Rectal smooth muscle tissue (tissue), 1 donor: ENCODE results near the gene PALM.

Experiments used
- H3K27ac ChIP-seq: one replicate; pipeline ENCODE4 v1.7.0; 2013; ENCODE audit warnings: low read depth, low read length, inconsistent platforms
- H3K27me3 ChIP-seq: one replicate; pipeline ENCODE4 v1.7.0; 2013; ENCODE audit warnings: low read length; ENCODE audit not compliant: control insufficient read depth, insufficient read depth
- H3K36me3 ChIP-seq: one replicate; pipeline ENCODE4 v1.7.0; 2013; ENCODE audit warnings: low read length; ENCODE audit not compliant: control insufficient read depth, insufficient read depth
- H3K4me1 ChIP-seq: one replicate; pipeline ENCODE4 v1.7.0; 2013; ENCODE audit warnings: low read length; ENCODE audit not compliant: control insufficient read depth, insufficient read depth
- H3K4me3 ChIP-seq: one replicate; pipeline ENCODE4 v1.7.0; 2013; ENCODE audit warnings: low read length
- H3K9ac ChIP-seq: one replicate; pipeline ENCODE4 v1.7.0; 2013; ENCODE audit warnings: low read length

PALM gene

DNA sequence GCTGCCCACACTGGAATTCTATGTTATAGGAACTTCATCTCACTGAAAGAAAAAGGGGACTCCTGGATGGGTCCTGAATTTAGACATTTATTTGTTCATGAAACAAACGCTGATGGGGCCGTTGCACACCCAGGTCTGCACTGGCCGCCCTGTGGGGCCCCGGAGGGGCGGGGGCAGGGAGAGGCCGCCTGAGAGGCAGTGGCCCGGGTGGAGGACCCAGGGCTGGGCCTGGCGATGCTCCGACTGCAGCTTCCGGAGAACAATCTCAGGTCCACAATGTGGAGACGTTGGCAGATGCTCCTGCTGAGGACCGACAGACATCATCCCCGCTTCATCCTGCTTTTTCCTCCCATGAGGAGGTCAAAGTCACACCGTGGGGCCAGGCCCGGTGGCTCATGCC is 72.2 kb downstream of the PALM start:
- Histone ChIP-seq H3K4me1 (no peaks in the 10 kb centered on the region), H3K36me3 (no peaks in the 10 kb centered on the region), H3K27ac (no peak overlapping the region), H3K27me3 (no peaks in the 10 kb centered on the region), H3K4me3 (no peak overlapping the region), H3K9ac (no peak overlapping the region)

DNA sequence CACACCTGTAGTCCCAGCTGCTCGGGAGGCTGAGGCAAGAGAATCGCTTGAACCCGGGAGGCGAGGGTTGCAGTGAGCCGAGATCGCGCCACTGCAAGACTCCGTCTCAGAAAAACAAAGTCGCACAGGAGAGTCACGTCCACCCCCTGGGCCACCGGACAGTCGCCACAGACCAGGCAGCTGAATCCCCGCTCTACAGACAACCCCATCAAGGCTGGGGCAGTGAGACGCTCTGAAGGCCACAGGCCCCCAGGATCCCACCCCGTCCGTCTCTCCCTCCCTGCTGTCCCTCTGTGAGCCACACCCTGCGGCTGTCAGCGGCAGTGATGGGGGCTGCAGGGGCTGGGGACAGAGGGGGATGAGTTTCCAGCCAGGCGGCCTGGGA is 73.1 kb downstream of the PALM start:
- Histone ChIP-seq H3K27ac (no peak overlapping the region), H3K36me3 (no peaks in the 10 kb centered on the region), H3K4me1 (no peaks in the 10 kb centered on the region), H3K4me3 (no peak overlapping the region), H3K9ac (no peak overlapping the region), H3K27me3 (no peaks in the 10 kb centered on the region)

DNA sequence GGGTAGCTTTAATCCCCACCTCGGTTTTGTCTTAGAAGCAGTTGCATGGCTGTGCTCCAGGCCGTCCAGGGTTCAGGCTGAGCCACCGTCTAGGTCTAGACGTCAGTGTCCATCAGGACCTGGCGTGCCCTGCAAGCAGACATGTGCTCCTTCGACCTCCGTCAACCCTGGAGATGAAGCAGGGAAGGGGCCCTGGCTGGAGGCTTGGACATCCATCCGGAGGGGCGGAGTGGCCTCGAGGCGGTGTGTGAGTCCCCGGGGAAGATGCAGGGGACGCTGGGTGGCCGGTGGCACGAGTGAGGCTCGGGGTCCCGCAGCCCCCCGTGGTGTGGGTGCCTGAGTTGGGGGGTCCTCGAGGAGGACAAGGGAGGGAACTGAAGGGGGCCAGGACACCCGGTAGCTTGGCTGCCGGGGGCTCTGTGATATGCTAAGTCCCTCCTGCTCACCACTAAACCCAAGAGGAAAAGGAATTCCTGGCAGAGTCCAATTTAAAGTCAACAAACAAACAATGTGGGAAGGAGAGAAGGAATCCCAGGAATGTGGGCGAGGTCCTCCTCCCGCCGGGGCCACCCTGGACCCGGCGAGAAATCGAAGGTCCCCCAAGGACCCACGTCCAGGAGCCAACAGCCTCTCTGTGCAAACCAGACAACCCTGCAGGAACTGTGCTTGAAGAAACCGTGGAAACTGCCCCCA is 73.6 kb downstream of the PALM start:
- Histone ChIP-seq H3K4me1 (no peaks in the 10 kb centered on the region), H3K27me3 (no peaks in the 10 kb centered on the region), H3K27ac (no peak overlapping the region), H3K9ac (no peak overlapping the region), H3K4me3 (no peak overlapping the region), H3K36me3 (no peaks in the 10 kb centered on the region)

DNA sequence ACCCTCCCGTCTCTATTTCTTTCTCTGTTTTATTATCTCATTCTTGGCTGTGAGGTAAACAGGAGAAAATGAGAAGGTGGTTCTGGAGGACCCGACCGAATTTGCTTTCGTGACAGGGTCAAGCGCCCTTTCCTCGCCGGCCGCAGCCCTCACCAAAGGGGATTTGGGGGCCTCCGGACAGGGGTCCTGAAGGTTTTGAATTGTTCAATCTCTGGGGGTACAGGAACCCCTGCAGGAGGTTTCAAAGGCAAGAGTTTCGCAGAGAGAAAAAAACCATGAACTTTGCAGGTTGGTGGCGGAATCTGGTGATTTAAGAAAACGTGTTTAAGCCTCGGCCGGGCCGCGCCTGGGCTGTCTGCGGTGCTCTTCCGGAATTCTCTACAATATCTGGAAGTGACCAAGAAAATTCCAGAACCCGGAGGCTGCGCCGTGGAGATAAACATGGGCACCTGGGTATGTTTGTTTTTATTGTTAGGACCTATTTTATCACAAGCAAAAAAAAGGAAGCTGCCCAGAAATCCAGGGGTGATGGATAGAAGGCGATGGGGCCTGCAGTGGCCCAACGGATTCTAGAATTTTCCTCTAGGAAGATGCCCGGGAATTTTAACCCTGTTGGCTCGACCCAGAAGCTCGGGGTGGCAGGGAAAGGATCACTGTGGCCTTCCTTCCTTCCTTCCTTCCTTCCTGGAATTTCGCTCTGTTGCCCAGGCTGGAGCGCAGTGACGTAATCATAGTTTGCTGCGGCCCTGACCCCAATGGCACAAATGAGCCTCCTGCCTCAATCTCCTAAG is 74.3 kb downstream of the PALM start:
- Histone ChIP-seq H3K27me3 (no peaks in the 10 kb centered on the region), H3K4me3 (no peak overlapping the region), H3K4me1 (no peaks in the 10 kb centered on the region), H3K27ac (no peak overlapping the region), H3K36me3 (no peaks in the 10 kb centered on the region), H3K9ac (no peak overlapping the region)

DNA sequence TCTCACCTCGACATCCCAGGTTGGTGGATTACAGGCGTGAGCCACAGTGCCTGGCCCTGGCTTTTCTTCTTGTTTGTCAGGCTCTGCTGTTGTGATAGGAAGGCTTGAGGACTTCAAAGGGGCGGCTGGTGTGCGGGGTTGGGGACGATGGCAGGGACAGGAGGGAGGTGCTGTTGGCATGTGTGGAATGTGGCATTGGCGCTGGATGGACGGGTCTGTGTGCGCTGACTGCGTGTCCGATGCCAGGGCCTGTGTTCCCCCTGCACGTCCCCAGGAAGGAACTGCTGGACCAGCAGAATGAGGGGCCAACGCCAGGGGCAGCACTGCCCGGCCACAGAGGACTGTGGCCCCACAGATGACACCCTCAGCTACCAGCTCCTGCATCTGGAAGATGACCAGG is 75.8 kb downstream of the PALM start:
- Histone ChIP-seq H3K4me3 (no peak overlapping the region), H3K4me1 (no peaks in the 10 kb centered on the region), H3K27me3 (no peaks in the 10 kb centered on the region), H3K27ac (no peak overlapping the region), H3K36me3 (no peaks in the 10 kb centered on the region), H3K9ac (no peak overlapping the region)

DNA sequence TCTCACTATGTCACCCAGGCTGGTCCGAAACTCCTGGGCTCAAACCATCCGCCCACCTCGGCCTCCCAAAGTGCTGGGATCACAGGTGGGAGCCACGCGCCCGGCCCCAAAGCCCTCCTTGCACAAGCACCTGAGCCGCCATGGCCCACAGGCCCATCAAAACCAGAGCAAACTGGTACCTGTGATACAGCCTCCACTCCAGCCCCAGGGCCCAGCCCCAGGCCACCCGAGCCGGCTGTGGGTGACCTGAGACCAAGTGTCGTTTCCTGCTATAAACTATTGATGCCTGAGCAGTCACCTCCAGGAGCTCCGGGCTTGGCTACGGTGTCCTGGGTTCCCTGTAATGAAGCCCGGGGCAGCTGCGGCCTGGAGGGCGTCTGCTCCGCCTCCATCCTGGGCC is 78.8 kb downstream of the PALM start:
- no peak overlapping the region for H3K27ac ChIP-seq
- no peak overlapping the region for H3K4me3 ChIP-seq
- no peak overlapping the region for H3K9ac ChIP-seq
- H3K4me1 ChIP-seq: no peaks in the 10 kb centered on the region
- no peaks in the 10 kb centered on the region for H3K27me3 ChIP-seq
- no peaks in the 10 kb centered on the region for H3K36me3 ChIP-seq

DNA sequence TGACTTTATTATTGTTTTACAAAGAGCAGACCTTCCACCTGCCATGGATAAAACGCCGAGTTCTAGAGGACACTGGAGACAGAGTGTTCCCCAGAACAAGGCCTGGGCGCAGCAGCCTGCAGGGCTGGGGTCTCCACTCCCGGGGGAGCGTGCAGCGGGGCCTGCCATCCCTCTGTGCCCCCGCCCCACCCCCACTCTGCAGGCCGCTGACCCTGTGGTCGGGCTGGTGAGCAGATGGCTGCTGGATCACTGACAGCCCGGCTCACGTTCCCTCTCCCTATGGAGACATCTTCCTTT is 79.9 kb downstream of the PALM start:
- H3K4me1 ChIP-seq: no peaks in the 10 kb centered on the region
- H3K9ac ChIP-seq: no peak overlapping the region
- H3K27me3 ChIP-seq: no peaks in the 10 kb centered on the region
- no peak overlapping the region for H3K4me3 ChIP-seq
- no peak overlapping the region for H3K27ac ChIP-seq
- no peaks in the 10 kb centered on the region for H3K36me3 ChIP-seq

DNA sequence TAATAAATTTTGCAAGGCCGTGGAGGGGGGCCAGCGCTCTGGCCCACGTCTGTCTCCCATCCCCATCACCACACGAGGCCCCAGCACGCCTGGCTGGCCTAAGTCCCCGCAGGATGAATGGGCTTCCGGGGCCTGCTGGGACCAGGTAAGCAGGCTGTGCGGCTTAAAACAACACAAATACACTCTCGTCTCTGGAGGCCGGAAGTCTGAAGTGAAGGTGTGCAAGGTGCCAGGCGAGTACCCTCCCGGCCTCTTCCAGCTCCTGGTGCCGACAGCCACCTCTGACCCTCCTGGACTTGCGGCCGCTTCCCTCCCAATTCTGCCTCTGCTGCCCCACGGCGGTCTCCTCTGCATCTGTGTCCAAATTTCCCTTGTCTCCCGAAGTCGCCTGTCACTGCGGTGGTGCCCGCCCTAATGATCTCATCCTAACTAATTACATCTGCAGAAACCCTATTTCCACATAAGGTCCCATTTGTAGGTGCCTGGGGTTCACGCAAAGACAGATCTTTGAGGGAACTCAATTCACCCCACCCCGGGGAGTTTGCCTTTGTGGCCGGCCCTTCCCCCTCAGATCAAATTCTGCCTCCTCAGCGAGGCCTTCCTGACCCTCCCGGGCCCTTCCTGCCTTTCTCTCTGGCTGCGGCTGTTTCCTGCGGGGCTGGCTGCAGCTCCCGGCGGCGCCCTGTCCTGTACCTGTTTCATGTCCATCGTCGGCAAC is 80.4 kb downstream of the PALM start:
- H3K4me3 ChIP-seq: no peak overlapping the region
- no peak overlapping the region for H3K27ac ChIP-seq
- H3K36me3 ChIP-seq: no peaks in the 10 kb centered on the region
- no peaks in the 10 kb centered on the region for H3K27me3 ChIP-seq
- H3K9ac ChIP-seq: no peak overlapping the region
- no peaks in the 10 kb centered on the region for H3K4me1 ChIP-seq

DNA sequence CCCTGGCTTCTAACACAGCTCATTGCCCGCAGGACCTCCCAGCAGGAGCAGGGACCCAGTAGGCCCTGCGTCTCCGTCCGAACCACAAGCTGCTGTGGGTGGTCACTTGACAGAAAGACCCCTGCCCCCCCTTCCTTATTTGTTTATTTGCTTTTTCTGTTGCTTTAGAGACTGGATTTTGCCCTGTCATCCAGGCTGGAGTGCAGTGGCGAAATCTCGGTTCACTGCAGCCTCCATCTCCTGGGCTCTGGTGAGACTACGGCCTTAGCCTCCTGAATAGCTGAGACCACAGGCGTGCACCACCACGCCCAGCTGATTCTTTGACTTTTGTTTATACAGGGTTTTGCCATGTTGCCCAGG is 80.9 kb downstream of the PALM start:
- no peaks in the 10 kb centered on the region for H3K4me1 ChIP-seq
- no peak overlapping the region for H3K9ac ChIP-seq
- H3K27me3 ChIP-seq: no peaks in the 10 kb centered on the region
- no peaks in the 10 kb centered on the region for H3K36me3 ChIP-seq
- no peak overlapping the region for H3K27ac ChIP-seq
- H3K4me3 ChIP-seq: no peak overlapping the region

DNA sequence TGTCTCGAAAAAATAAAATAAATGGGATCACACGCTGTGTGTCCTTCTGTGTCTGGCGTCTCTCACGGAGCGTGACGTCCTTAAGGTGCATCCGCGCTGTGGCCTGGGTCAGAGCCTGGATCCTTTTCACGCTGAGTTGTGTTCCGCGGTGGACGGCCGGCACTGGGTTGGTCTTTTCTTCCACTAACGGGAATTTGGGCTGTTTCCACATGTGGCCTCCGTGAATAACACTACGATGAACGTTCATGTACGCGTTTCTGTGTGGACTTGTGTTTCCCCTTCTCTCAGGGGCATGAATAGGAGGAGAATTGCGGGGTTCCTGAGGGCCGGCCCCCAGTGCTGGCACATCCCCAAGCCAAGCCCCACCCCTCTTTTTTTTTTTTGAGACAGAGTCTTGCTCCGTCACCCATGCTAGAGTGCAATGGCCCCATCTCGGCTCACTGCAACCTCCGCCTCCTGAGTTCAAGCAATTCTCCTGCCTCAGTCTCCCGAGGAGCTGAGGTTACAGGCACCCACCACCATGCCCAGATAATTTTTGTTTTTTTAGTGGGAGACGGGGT is 82.4 kb downstream of the PALM start:
- H3K9ac ChIP-seq: no peak overlapping the region
- H3K36me3 ChIP-seq: no peaks in the 10 kb centered on the region
- H3K27me3 ChIP-seq: no peaks in the 10 kb centered on the region
- no peaks in the 10 kb centered on the region for H3K4me1 ChIP-seq
- H3K27ac ChIP-seq: no peak overlapping the region
- no peak overlapping the region for H3K4me3 ChIP-seq

DNA sequence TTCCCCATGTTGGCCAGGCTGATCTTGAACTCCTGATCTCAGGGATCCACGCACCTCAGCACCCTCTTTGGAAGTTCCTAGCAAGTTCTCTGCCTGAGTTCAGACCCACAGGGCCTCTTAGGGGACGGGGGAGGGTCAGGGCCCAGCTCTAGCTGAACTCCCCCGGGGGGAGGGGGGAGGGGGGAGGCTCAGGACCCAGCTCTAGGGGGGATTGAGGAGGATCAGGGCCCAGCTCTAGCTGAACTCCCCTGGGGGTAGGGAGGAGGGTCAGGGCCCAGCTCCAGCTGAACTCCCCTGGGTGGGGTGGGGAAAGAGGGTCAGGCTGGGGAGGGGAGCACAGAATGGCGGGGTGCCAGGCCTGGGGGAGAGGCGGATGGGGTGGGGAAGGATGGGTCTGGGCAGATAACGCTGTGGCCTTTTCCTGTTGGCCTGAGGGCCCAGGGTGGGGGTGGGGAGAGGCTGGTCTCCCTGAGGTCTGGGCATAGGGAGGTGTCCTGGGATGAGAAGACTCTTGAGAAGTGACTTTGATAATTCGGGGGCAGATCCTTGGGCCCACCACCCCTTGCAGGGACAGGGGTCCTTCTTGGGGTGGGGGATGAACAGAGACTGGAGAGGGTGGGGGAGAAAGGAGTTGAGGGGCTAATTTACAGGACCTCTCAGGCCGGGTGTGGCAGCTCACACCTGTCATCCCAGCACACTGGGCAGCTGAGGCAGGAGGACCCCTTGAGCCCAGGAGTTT is 83.0 kb downstream of the PALM start:
- no peaks in the 10 kb centered on the region for H3K27me3 ChIP-seq
- H3K9ac ChIP-seq: no peak overlapping the region
- no peaks in the 10 kb centered on the region for H3K4me1 ChIP-seq
- no peak overlapping the region for H3K27ac ChIP-seq
- H3K4me3 ChIP-seq: no peak overlapping the region
- no peaks in the 10 kb centered on the region for H3K36me3 ChIP-seq

DNA sequence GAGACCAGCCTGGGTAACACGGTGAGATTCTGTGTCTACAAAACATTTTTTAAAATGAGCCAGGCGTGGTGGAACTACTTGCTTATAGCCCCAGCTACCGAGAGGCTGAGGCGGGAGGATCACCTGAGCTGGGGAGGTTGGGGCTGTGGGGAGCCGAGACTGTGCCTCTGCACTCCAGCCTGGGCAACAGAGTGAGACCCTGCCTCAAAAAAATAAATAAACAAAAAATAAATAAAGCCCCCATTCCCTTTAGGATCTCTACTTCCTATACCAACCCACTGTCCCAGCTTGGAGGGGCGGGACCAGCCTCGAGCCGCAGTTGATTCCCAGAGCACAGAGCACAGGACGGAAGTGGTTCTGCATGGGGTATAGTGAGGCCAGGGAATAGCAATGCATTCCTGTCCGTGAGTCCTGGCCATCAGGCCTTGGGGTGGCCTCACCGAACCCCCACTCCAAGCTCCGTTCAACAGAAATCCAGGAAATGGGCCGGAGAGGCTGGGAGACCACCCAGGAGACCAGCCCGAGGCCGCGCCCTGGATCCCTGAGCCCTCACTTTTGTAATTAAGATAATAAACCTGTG is 83.7 kb downstream of the PALM start:
- no peak overlapping the region for H3K9ac ChIP-seq

More for the DNA sequence above, 83.7 kb downstream of the PALM start:
- Histone ChIP-seq H3K27me3 (no peaks in the 10 kb centered on the region), H3K4me3 (no peak overlapping the region), H3K36me3 (no peaks in the 10 kb centered on the region), H3K4me1 (no peaks in the 10 kb centered on the region), H3K27ac (no peak overlapping the region)
